KG1 (cell line): ENCODE measurements around the gene SLFN12L.

Experiments
- DNase-seq: peaks from one replicate; lab custom pipeline; 2025; lab: John Stamatoyannopoulos, UW

SLFN12L gene

GRCh38 chr17:35432176-35433074 is 105.1 kb downstream of the SLFN12L start, which contains the start of gene SLFN12:
Gene SLFN12, minus strand, starts transcription at chr17:35432500. Its CDS starts 9,472 bp downstream, at chr17:35423028.
- no peak for DNase-seq

- DNase-seq, result no peak
Measured at GRCh38 chr17:35429702-35430101, 107.8 kb downstream of the SLFN12L start.

- DNase-seq, result no peak
Measured at GRCh38 chr17:35428229-35428628, 109.2 kb downstream of the SLFN12L start.

- DNase-seq, result no peak
Measured at GRCh38 chr17:35423761-35424160, 113.7 kb downstream of the SLFN12L start.
